OCI-LY7 (cell line): ENCODE results near the gene AFDN. TPM values are rescaled to one million over a fixed set of nuclear protein-coding genes. Genes with fewer than 3 reads are reported as not detected.

Experiments used
- BruUV-seq: library from RNA; stranded (reverse); fragments of 400-500 nt; replicated peaks from 2 replicates; lab custom pipeline; 2021; lab: Mats Ljungman, UMichigan
- CTCF ChIA-PET: fragments of 300-600 bp; sonication (Branson Sonifier 250); formaldehyde crosslinking; loops from one replicate; lab custom pipeline; 2022; ENCODE audit warnings: antibody characterized with exemption; ENCODE audit not compliant: unreplicated experiment; lab: Charles Lee
- POLR2A ChIA-PET: fragments of 300-600 bp; sonication (Branson Sonifier 250); formaldehyde crosslinking; loops from one replicate; lab custom pipeline; 2022; ENCODE audit warnings: antibody characterized with exemption; lab: Charles Lee
- DNase-seq: peaks from one replicate; pipeline ENCODE4 v3.0.0-alpha.2; 2015; ENCODE audit warnings: low spot score
- H2AFZ ChIP-seq: fragments of 200-600 bp; sonication (generic), shearing (Covaris generic); 2 replicates; pipeline ENCODE4 v1.6.1; 2014; ENCODE audit warnings: mild to moderate bottlenecking, antibody characterized with exemption, low read length, moderate library complexity
- H3K27ac ChIP-seq: fragments of 200-600 bp; sonication (generic); 2 replicates; pipeline ENCODE4 v1.5.1; 2014; ENCODE audit warnings: mixed run types, low read depth, mild to moderate bottlenecking, moderate library complexity, low read length, inconsistent platforms; ENCODE audit not compliant: poor library complexity, severe bottlenecking
- H3K36me3 ChIP-seq: fragments of 200-600 bp; sonication (generic); 2 replicates; pipeline ENCODE4 v1.6.1; 2014; ENCODE audit warnings: mild to moderate bottlenecking, antibody characterized with exemption, low read length, moderate library complexity, mixed read lengths; ENCODE audit not compliant: insufficient read depth
- H3K4me1 ChIP-seq: fragments of 200-600 bp; sonication (generic); 2 replicates; pipeline ENCODE4 v1.5.1; 2014; ENCODE audit warnings: mild to moderate bottlenecking, low read length; ENCODE audit not compliant: insufficient read depth, poor library complexity, severe bottlenecking
- H3K4me2 ChIP-seq: fragments of 200-600 bp; sonication (generic); 2 replicates; pipeline ENCODE4 v1.6.1; 2014; ENCODE audit warnings: mild to moderate bottlenecking, low read length
- H3K4me3 ChIP-seq: fragments of 200-600 bp; sonication (generic); 2 replicates; pipeline ENCODE4 v1.5.1; 2014; ENCODE audit warnings: mild to moderate bottlenecking, low read depth, low read length; ENCODE audit not compliant: poor library complexity, severe bottlenecking
- H3K79me2 ChIP-seq: fragments of 200-600 bp; sonication (generic); 2 replicates; pipeline ENCODE4 v1.6.1; 2016; ENCODE audit warnings: low read depth, mild to moderate bottlenecking, low read length, moderate library complexity, mixed read lengths; ENCODE audit not compliant: insufficient read depth
- H3K9me2 ChIP-seq: fragments of 200-600 bp; sonication (generic); 2 replicates; pipeline ENCODE4 v1.6.1; 2016; ENCODE audit warnings: mild to moderate bottlenecking, low read length, mixed read lengths; ENCODE audit not compliant: insufficient read depth
- H3K9me3 ChIP-seq: fragments of 200-600 bp; sonication (generic); 2 replicates; pipeline ENCODE4 v1.6.1; 2014; ENCODE audit warnings: mild to moderate bottlenecking, mixed run types, low read length, mixed read lengths
- H4K20me1 ChIP-seq: fragments of 200-600 bp; sonication (generic); 2 replicates; pipeline ENCODE4 v1.6.1; 2014; ENCODE audit warnings: mild to moderate bottlenecking, antibody characterized with exemption, low read length, moderate library complexity, mixed read lengths; ENCODE audit not compliant: insufficient read depth
- EZH2phosphoT487 ChIP-seq: fragments of 200-600 bp; sonication (generic); IDR thresholded peaks from 2 replicates; pipeline ENCODE4 v1.6.1; 2018; ENCODE audit warnings: low read depth, borderline replicate concordance, mild to moderate bottlenecking, mixed run types, antibody characterized with exemption, low read length, moderate library complexity, mixed read lengths
- intact Hi-C: fragments of 100-400 bp; cut with micrococcal nuclease; formaldehyde crosslinking; loops from one replicate; pipeline ENCODE4 v1.10.0; 2022; ENCODE audit not compliant: unreplicated experiment
- total RNA-seq, 2 experiments: library from RNA; depleted of rRNA in 1 of 2; stranded (reverse); fragments of >200 nt in 1 of 2; shearing (Covaris generic) in 1 of 2; gene quantifications; 2 replicates each; pipeline ENCODE4 v1.2.3, GENCODE V29; 2014 to 2022
- TF ChIP-seq, protein P1 (sequence below): fragments of 200-600 bp; sonication (generic); conservative IDR thresholded peaks from 2 replicates; pipeline ENCODE4 v1.5.1; 2014; ENCODE audit warnings: mild to moderate bottlenecking, antibody characterized with exemption, low read length, moderate library complexity, mixed read lengths

AFDN gene
- total RNA-seq, 2 experiments from 2014 or later = 43.6 to 71.6 TPM

DNA sequence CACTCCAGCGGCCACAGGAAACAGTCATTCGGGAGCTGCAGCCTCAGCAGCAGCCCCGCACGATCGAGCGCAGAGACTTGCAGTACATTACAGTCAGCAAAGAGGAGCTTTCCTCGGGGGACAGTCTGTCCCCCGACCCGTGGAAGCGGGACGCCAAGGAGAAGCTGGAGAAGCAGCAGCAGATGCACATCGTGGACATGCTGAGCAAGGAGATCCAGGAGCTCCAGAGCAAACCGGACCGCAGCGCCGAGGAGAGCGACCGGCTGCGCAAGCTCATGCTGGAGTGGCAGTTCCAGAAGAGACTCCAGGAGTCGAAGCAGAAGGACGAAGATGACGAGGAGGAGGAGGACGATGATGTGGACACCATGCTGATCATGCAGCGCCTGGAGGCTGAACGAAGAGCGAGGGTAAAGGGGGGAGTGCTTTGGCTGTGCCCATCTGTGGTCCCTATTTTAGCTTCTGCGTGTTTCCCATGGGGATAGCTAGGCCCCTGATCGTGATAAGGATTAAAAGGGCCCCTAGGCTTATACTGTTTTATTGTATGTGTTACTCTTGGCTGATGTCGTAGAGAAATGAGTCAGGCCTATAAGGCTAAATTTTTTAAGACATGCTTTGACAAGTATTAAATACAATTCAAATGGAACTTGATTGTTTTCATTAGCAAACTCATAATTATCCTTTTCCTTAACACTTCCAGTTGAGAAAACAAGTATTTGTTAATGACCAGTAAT, 125.2 kb downstream of the AFDN start:
- intact Hi-C loops = no loop called here
- no peaks in the 10 kb centered on the region for H3K9me3 ChIP-seq
- TF ChIP-seq, protein P1, sequence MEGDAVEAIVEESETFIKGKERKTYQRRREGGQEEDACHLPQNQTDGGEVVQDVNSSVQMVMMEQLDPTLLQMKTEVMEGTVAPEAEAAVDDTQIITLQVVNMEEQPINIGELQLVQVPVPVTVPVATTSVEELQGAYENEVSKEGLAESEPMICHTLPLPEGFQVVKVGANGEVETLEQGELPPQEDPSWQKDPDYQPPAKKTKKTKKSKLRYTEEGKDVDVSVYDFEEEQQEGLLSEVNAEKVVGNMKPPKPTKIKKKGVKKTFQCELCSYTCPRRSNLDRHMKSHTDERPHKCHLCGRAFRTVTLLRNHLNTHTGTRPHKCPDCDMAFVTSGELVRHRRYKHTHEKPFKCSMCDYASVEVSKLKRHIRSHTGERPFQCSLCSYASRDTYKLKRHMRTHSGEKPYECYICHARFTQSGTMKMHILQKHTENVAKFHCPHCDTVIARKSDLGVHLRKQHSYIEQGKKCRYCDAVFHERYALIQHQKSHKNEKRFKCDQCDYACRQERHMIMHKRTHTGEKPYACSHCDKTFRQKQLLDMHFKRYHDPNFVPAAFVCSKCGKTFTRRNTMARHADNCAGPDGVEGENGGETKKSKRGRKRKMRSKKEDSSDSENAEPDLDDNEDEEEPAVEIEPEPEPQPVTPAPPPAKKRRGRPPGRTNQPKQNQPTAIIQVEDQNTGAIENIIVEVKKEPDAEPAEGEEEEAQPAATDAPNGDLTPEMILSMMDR = no peak
- no peak for TF ChIP-seq EZH2phosphoT487
- H3K4me2 ChIP-seq = no peak overlapping the region
- no peak overlapping the region for H3K27ac ChIP-seq
- H3K9me2 ChIP-seq = no peaks in the 10 kb centered on the region
- no peak overlapping the region for H2AFZ ChIP-seq
- H3K79me2 ChIP-seq = no peaks in the 10 kb centered on the region
- BruUV-seq = no TSS peak
- ChIA-PET POLR2A (interaction anchor here (0.6 kb wide), 1 partner anchor 137 kb away, joined by 3 read pairs; no protein-coding TSS in a partner anchor), CTCF (no interaction called here)
- no peaks in the 10 kb centered on the region for H3K4me1 ChIP-seq
- peaks cover 6% of the 10 kb centered on the region; the same call in 1 of the 2 replicates for H3K36me3 ChIP-seq
- DNase-seq = no peak
- no peaks in the 10 kb centered on the region for H4K20me1 ChIP-seq
- no peak overlapping the region for H3K4me3 ChIP-seq

DNA sequence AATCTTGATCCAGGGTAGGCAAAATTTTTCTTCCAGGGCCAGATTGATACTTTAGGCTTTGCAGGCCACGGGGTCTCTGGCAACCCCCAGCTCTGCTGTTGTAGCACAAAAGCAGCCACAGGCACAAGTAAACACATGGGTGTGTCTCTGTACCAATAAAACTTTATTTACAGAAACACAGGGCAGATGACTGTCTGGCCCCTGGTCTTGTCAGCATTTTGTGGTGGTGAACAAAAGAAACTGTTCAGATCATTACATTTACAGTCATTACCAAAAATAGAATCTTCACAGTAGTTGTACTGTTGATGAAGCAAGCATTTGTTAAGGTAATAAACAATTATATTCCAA, 125.8 kb downstream of the AFDN start:
- H4K20me1 ChIP-seq = no peaks in the 10 kb centered on the region
- H3K9me3 ChIP-seq = no peaks in the 10 kb centered on the region
- POLR2A ChIA-PET = no interaction called here
- H3K4me1 ChIP-seq = no peaks in the 10 kb centered on the region
- H3K9me2 ChIP-seq = no peaks in the 10 kb centered on the region
- CTCF ChIA-PET = no interaction called here
- DNase-seq = no peak
- no peak for TF ChIP-seq EZH2phosphoT487
- TF ChIP-seq, protein P1 = no peak
- no peak overlapping the region for H2AFZ ChIP-seq
- no peaks in the 10 kb centered on the region for H3K79me2 ChIP-seq
- BruUV-seq = no TSS peak
- no peak overlapping the region for H3K4me2 ChIP-seq
- H3K36me3 ChIP-seq = peaks cover 5% of the 10 kb centered on the region; the same call in 1 of the 2 replicates
- no peak overlapping the region for H3K4me3 ChIP-seq
- intact Hi-C loops = no loop called here
- no peak overlapping the region for H3K27ac ChIP-seq

DNA sequence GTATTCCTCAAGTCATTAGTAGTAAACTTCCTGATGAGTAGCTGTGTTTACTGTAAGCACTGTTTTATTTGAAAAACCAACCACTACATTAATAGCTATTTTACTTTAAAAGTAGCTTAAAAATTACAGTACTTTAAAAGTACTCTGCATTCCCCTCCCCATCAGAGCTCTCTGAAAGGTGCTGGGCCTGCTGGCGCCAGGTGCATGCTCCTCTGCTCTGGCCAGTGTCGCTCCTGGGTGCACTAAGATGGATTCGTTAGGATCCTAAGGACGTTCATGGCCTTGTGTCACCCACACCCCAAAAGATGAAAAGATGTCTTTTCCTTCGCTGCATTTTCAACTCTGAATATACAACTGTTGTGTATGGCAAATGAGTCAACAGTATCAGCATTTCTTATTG, 126.8 kb downstream of the AFDN start:
- Histone ChIP-seq H3K4me3 (no peak overlapping the region), H2AFZ (no peak overlapping the region), H3K36me3 (0 out of 2 replicates have a peak, but pooled peaks cover 5% of the 10 kb centered on the region), H3K4me1 (no peaks in the 10 kb centered on the region), H3K79me2 (no peaks in the 10 kb centered on the region), H3K4me2 (no peak overlapping the region), H3K27ac (no peak overlapping the region), H4K20me1 (no peaks in the 10 kb centered on the region), H3K9me2 (no peaks in the 10 kb centered on the region), H3K9me3 (no peaks in the 10 kb centered on the region)
- intact Hi-C loops = no loop called here
- BruUV-seq = no TSS peak
- TF ChIP-seq, protein P1 = no peak
- no peak for TF ChIP-seq EZH2phosphoT487
- ChIA-PET POLR2A (no interaction called here), CTCF (no interaction called here)
- DNase-seq = no peak
